ENCODE measurements around the gene TMEM200A. TPM values are rescaled to one million over a fixed set of nuclear protein-coding genes. Genes with fewer than 3 reads are reported as not detected.

TMEM200A gene
- total and polyA plus RNA-seq, 10 of the 15 experiments (the other 5 are each of a cell fraction or from before 2014, with no cell fraction given), result 5.5 to 12.4 (median 9.6) TPM

DNA sequence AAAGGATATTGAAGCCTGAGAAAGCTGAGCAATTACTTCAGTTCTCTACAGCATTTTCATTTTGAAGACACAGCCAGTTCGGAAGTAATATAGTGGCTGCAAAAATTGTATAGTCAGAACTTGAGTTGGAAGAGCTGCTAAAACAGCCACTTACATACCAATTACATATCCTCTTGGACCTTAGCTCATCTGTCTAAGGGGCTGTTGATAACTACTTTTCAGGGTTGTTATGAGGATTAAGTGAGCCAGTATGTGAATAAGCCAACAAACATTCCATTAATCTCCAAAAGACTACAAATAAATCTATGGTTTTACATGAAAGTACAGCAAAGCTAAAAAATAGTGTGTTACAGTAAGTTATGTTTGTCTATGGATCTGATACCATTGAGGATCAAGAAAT is 59.7 kb downstream of the TMEM200A start:
- Histone ChIP-seq H3K9ac (ENCODE audit: control insufficient read depth, insufficient read depth, low read length) (no peak overlapping the region), H3K27ac (ENCODE audit: control insufficient read depth, insufficient read depth) (no peak overlapping the region), H2AFZ (ENCODE audit: control insufficient read depth, low read depth, low read length) (no peak overlapping the region), H3K4me2 (ENCODE audit: control insufficient read depth, insufficient read depth) (no peak overlapping the region), H3K9me3 (replicated peaks; ENCODE audit: control insufficient read depth, insufficient read depth, low read length) (no peaks in the 10 kb centered on the region), H3K27me3 (replicated peaks in 1 of 2; ENCODE audit: control insufficient read depth in 2 of 2, insufficient read depth in 2 of 2, low read length in 1 of 2) (no peaks in the 10 kb centered on the region; a peak in 1 of 4 replicates), H3K36me3 (ENCODE audit: control insufficient read depth in 2 of 2, insufficient read depth in 2 of 2, low read length in 1 of 2) (no peaks in the 10 kb centered on the region), H3K79me2 (ENCODE audit: control insufficient read depth, insufficient read depth, low read length) (no peaks in the 10 kb centered on the region), H3K4me1 (ENCODE audit: control insufficient read depth, insufficient read depth, low read length) (no peaks in the 10 kb centered on the region), H3K4me3 (no peak overlapping the region), H4K20me1 (ENCODE audit: control insufficient read depth, insufficient read depth) (no peaks in the 10 kb centered on the region)
- intact Hi-C loops (cut with micrococcal nuclease; ENCODE audit: unreplicated experiment) (no loop called here), in situ Hi-C loops (cut with MboI) (no loop called here)
- FAIRE-seq (no peak), ATAC-seq (no peak), DNase-seq (ENCODE audit: low read depth, low spot score) (no peak)
- RAD21 ChIA-PET (ENCODE audit: unreplicated experiment), result no interaction called here
- no TSS peak for BruUV-seq (replicated peaks)
- SMC1A ChIA-PET (ENCODE audit: uncharacterized antibody, unreplicated experiment), result interaction anchor here (0.8 to 1.5 kb wide), 3 partner anchors 12 to 273 kb away, joined by 3 read pairs; no protein-coding TSS in a partner anchor
- 67% methylated on average over 1 of the region's 1 CpG for WGBS (ENCODE audit: insufficient coverage, insufficient replicate concordance, low lambda C conversion rate, missing lambda C conversion rate)
- TF ChIP-seq NR2C1 (IDR thresholded peaks at IDR 0.05) (no peak), HDAC6 (IDR thresholded peaks at IDR 0.05; ENCODE audit: unreplicated experiment) (no peak), PAX5 (IDR thresholded peaks at IDR 0.05; ENCODE audit: borderline replicate concordance, low read depth, low read length) (no peak)
- TF ChIP-seq, protein P1, sequence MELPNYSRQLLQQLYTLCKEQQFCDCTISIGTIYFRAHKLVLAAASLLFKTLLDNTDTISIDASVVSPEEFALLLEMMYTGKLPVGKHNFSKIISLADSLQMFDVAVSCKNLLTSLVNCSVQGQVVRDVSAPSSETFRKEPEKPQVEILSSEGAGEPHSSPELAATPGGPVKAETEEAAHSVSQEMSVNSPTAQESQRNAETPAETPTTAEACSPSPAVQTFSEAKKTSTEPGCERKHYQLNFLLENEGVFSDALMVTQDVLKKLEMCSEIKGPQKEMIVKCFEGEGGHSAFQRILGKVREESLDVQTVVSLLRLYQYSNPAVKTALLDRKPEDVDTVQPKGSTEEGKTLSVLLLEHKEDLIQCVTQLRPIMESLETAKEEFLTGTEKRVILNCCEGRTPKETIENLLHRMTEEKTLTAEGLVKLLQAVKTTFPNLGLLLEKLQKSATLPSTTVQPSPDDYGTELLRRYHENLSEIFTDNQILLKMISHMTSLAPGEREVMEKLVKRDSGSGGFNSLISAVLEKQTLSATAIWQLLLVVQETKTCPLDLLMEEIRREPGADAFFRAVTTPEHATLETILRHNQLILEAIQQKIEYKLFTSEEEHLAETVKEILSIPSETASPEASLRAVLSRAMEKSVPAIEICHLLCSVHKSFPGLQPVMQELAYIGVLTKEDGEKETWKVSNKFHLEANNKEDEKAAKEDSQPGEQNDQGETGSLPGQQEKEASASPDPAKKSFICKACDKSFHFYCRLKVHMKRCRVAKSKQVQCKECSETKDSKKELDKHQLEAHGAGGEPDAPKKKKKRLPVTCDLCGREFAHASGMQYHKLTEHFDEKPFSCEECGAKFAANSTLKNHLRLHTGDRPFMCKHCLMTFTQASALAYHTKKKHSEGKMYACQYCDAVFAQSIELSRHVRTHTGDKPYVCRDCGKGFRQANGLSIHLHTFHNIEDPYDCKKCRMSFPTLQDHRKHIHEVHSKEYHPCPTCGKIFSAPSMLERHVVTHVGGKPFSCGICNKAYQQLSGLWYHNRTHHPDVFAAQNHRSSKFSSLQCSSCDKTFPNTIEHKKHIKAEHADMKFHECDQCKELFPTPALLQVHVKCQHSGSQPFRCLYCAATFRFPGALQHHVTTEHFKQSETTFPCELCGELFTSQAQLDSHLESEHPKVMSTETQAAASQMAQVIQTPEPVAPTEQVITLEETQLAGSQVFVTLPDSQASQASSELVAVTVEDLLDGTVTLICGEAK (IDR thresholded peaks at IDR 0.05; ENCODE audit: borderline replicate concordance), result no peak
- CTCF ChIA-PET, result interaction anchor here (0.7 to 1.4 kb wide), 2 partner anchors 14 to 35 kb away, joined by 3 to 5 read pairs; no protein-coding TSS in a partner anchor
- POLR2A ChIA-PET, result interaction anchor here (0.6 kb wide), 1 partner anchor 51 kb away, joined by 3 read pairs; no protein-coding TSS in a partner anchor
